GM12892 (cell line): ENCODE data around the gene YTHDF1.

Experiments used
- POLR2A ChIP-seq: IDR thresholded peaks from 2 replicates; pipeline ENCODE4 v1.6.1; 2011; ENCODE audit warnings: low read depth, low read length, control low read depth
- POLR2AphosphoS5 ChIP-seq: IDR thresholded peaks from 2 replicates; pipeline ENCODE4 v1.6.1; 2011; ENCODE audit warnings: low read depth, low read length, control low read depth
- TAF1 ChIP-seq: IDR thresholded peaks from 2 replicates; pipeline ENCODE4 v1.6.1; 2011; ENCODE audit warnings: low read depth, mild to moderate bottlenecking, control low read depth, low read length, borderline replicate concordance

GRCh38 chr20:63194797-63195173 lies 21.1 kb downstream of the YTHDF1 start:
- TF ChIP-seq POLR2A: no peak
- no peak for TF ChIP-seq TAF1
- no peak for TF ChIP-seq POLR2AphosphoS5
